GM12892 (cell line): ENCODE results near the gene KLHL2.
"Not testable (repeated sequence)": the region's sequence is repeated elsewhere in the genome, so short reads cannot be mapped to it uniquely, and the experiment has no call there.

Source experiments
- POLR2A ChIP-seq: IDR thresholded peaks from 2 replicates; pipeline ENCODE4 v1.6.1; 2011; ENCODE audit warnings: low read depth, low read length, control low read depth
- TAF1 ChIP-seq: IDR thresholded peaks from 2 replicates; pipeline ENCODE4 v1.6.1; 2011; ENCODE audit warnings: low read depth, mild to moderate bottlenecking, control low read depth, low read length, borderline replicate concordance

- TF ChIP-seq POLR2A, TAF1: not testable (repeated sequence)
Measured at GRCh38 chr4:165236852-165237251, 29.5 kb downstream of the KLHL2 start.
